Measurements from ENCODE around the gene ATP8A2.

DNA sequence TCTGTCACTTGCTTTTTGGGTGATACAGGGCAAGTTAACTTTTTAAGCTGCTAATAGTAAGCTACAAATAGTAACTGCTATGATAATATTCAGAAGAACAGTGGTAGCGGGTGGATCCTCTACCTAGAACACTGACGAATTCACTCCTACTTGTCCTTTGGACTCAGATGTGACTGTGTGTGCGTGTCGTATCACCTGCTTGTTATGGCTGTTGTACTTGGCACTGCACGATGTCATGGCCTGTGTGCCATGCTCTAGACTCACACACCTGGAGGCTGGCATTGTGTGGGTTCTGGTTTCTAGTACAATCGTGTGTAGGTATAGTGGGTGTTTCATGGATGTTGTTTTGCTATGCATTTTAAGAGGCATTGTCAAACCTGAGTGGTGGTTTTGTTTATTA is 130.8 kb downstream of the ATP8A2 start:
- TF ChIP-seq POLR2A (IDR thresholded peaks at IDR 0.05; ENCODE audit: low read length) = no peak
- no peak for TF ChIP-seq GATA1 (IDR thresholded peaks at IDR 0.05; ENCODE audit: low read depth, low read length)
